NCI-H2171 (cell line): ENCODE results near the gene SMIM38.

Source experiments
- DNase-seq: peaks from one replicate; lab custom pipeline; 2025; lab: John Stamatoyannopoulos, UW

SMIM38 gene

GRCh38 chr11:69186316-69187260 lies 30.9 kb downstream of the SMIM38 start:
- no peak for DNase-seq

DNA sequence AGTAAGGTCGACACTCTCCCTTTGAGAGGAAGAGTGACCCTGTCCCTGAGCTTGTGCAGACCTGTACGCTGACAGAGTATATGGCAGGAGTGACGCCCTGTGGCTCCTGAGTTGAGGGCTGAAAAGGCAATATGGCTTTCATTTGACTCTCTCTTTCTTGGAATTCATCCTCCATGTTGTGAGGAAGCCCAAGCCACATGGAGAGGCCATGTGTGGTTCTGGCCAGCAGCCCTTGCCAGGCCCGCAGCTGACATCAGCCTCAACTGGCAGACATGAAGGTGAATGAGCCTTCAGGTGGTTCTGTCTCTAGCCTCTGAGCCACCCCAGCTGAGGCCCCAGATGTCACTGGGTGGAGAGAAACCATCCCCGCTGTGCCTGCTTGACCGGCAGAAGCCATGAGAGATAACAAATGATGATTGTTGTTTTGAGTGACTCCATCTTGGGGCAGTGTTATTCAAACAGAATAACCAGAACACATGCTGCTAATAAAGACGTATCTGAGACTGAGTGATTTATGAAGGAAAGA lies 31.9 kb downstream of the SMIM38 start:
- DNase-seq = no peak

DNA sequence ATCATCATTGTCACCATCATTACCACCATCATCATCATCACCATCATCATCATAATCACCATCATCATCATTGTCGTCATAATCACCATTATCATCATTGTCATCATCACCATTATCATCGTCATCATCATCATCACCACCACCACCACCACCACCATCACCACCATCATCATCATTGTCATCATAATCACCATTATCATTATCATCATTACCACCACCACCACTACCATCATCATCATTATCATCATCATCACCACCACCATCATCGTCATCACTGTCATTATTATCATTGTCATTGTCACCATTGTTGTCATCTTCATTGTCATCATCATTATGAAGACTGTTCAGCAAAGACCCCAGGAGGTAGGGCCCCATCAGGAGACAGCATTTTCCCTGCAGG lies 33.3 kb downstream of the SMIM38 start:
- DNase-seq = no peak

DNA sequence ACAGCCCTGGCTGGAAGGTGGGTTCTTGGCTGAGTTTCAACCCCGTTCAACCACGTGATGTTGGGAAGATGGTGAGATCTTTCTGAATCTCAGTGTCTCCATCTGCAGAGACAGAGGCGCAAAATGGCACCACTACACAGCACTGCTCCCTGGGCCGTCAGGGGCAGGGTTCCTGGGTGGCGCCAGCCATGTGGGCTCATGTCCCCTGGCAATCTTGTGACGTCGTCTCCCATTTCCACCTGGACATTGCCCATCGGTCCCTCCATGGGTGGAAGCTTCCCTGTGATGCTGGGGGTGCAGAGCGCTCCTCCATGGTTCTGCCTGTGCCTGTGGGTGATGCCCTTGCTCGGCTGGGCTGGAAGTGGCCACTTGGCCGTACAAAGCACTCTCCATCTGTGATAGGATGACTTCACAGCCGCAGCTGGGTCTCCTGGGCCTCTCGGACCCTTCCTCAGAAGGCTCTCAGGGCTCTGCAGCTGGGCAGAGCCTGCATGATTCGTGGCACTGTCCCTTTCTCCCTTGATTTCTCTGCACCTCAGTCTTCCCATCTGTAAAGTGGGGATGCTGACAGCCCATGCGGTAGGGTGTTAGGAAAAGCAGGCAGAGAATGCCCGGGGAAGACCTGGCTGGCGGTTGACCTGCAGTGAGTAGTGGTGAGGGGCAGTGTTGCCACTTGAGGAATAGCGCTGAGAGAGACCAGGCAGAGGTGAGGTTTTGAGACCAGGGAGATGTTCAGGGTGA lies 35.2 kb downstream of the SMIM38 start:
- no peak for DNase-seq

GRCh38 chr11:69192301-69192721 lies 36.6 kb downstream of the SMIM38 start:
- no peak for DNase-seq

DNA sequence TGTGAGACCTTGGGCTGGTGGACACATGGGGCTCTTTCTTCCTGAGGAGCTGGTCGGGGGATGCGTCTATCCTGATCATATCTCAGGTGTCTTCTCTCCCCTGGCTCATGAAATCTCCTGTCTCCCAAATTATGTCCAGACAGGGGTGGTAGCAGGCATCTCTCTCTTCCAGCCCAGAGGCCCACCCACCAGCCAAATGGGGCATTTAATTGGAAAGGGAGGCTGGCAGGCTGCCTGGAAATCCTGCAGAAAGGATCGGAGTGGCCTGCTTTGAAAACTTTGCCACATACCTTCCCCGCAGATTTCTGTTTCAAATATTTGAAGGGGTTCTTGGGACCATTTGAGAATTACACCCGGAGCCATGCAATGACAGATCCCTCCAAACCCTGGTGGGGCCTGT lies 37.4 kb downstream of the SMIM38 start:
- DNase-seq = no peak

- DNase-seq = no peak
Measured at GRCh38 chr11:69193629-69194028, 37.9 kb downstream of the SMIM38 start.

DNA sequence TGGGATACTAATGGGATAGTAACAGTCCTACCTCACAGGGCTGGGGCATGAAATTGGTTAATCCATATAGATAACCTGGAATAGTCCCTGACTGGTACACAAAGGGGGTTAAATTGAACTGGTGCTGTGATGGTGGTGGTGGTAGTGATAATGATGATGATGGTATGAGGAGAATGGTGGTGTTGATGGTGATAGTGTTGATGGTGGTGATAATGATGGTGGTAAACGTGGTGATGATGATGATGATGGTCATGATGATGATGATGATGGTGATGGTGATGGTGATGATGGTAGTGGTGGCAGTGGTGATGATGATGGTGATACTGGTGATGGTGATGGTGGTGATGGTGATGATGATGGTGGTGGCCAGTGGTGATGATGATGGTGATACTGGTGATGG lies 38.7 kb downstream of the SMIM38 start:
- DNase-seq = no peak

DNA sequence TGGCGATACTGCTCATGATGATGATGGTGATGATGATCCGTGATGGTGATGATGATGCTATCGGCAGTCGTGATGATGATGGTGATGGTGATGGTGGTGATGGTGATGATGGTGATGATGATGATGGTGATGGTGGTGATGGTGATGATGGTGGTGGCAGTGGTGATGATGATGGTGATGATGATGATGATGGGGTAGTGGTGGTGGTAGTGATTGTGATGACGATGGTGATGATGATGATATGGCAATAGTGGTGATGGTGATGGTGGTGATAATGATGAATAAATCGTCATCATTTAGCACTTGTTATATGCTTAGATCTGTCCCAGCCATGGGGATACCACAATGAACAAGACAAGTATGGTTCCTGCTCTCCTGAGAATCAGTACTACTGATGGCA lies 39.2 kb downstream of the SMIM38 start:
- DNase-seq = no peak

DNA sequence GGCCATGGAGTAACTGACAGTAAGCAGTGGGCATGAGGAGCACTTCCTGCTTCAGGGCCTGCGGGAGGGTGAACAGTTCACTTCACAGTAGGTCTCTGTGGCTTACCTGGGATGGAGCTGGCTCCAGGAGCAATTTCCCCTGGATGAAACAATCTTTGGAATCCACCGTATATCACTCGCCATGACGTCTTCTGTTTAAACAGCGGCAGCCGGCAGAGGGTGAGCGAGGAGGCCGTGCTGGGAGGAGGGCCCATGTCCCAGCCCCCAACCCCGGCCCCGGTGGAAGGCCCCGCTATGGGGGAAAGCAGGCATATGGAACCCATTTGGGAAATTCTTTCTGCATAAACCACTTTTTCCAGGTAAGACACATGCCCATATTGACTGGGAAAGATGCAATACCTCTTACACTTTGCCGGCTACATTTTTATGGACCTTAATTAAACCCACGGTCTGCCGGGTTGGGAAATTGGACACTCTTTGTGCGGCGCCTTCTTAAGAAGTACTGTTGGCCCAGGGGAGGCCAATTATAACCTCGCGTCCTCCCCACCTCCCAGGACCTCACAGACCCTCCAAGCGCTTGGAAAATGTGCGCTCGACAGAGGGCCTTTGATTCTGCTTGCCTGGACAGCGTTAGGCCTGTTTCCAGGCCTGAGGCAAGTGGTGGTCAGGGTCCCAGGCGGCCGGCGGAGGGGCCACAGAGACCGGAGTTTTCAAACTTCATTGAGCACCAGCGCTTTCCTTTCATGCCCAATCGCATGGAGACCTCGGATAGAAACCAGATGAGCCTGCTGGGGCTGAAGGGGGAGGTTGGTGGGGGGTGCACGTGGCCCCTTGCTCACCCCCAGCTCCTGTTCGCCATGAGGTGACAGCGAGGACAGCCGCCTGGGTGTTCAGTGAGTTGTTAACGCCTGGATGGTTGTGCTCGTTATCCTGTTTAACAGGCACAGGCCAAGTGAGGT lies 40.4 kb downstream of the SMIM38 start:
- no peak for DNase-seq

DNA sequence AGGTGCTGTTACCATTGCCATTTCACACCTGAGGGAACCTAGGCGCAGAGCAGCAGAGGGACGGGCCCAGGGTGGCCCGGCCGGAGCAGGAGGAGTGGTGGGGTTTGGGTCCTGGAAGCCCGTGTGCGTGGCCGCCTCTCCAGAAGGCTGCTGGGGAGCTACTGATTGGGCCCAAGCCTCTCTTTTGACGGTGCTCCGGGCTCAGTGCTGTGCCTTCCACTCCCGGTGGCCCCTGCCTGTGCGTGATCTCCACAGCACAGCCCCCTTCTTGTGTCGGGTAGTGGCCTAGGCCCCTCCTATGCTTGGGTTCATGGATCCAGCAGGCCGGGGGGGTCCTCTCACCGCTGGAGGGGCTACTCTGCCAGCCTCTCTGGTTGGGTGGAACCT lies 41.0 kb downstream of the SMIM38 start:
- no peak for DNase-seq

- DNase-seq = no peak
Measured at GRCh38 chr11:69198891-69199582, 43.3 kb downstream of the SMIM38 start.

DNA sequence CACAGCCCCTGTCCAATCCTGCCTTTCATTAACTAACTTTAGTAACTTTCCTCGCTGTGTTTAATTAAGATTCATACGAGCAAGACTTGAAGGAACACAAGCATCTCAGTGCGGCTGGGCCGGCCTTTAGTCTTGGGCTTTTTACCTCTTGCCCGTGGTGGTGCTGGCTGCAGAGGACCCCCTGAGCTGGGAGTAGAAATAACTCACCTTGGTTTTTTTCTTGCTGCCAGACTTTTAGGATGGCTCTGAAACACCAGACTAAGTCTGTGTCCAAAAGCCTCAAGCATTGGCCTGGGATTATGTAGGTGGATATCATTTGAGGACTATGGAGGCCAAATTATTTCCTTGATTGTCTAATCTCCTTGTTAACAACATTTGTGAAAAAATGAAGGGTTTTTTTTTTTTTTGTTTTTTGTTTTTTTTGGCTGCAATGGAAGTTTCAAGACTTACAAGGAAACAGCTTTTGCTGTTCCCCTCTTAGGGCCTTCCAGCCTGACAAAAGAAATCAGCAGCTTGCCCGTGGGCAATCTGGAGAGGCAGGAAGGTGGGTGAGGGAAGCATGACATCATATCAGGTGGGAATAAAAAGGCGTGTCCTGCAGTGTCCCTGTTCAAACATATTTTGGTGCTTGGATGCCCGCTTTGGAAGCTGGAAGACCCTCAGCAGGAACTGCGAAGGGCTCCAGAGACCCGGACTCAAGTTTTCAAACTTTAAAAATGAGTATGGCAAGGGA lies 44.0 kb downstream of the SMIM38 start:
- no peak for DNase-seq

DNA sequence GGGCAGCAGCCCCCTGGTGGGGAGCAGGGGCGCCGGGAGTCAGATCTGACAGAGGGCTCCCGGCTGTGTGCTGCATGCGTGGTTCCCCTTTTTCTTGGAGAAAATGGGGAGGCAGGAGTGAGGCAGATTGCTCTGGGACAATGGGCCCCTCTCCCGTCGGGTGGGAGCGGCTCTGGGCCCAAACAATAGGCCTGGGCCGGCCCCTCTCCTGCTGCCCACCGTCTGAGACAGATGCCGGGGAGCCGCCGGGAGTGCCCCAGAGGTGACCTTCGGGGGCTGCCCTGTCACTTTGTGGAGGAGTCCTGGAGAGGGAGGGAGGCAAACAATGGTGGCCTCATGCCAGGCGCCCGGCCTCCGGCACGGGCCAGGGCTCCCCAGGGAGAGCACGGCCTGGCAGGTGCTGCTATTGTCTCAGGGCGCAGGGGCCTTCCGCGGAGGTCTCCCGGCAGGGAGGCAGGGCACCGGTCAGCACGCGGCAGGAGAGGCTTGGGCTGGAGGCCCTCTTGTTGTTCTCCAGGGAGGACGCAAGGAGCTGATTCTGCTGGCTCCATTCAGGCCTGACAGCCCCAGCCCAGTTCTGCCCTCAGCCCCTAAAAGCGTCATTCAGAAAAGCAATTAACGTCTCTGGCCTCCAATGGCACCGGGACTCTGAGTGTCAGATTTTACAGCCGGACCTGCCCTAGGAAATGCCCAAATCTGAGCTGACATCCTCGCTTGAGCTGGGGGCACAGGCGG lies 44.8 kb downstream of the SMIM38 start:
- no peak for DNase-seq

DNA sequence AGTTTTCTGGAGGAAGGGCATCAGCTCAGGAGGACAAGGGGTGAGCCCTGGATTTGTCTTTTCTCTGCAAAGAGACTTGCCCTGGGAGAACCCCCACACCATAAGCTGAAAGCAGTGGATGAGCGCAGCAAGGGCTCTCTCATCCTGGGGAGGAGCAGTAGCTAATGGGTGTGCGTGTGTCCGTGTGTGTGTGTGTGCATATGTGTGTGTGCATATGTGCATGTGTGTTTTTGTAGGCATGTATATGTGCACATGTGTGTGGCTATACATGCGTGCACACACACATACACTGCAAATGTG lies 45.3 kb downstream of the SMIM38 start:
- DNase-seq = no peak

- no peak for DNase-seq
Measured at GRCh38 chr11:69201764-69202370, 46.1 kb downstream of the SMIM38 start.

GRCh38 chr11:69202511-69203221 lies 46.9 kb downstream of the SMIM38 start:
- no peak for DNase-seq

GRCh38 chr11:69203381-69203780 lies 47.6 kb downstream of the SMIM38 start:
- no peak for DNase-seq

DNA sequence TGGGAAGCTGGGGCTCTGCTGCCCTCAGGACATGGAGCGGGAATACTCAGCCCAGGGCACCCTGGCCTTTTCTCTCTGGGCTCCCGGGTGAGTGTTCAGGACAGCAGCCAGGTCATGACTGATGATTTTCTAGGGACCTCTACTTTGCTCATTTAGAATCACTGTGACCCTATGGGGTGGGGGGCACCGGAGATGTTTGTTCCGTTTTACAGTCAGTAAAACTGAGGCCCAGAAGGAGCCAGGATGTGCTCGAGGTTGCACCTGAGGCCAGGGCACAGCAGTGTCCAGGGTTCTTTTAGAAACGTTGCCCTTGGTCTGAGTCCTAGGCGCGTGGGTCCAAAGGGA lies 48.1 kb downstream of the SMIM38 start:
- no peak for DNase-seq
